Thyroid gland (tissue), 4 donors: ENCODE data around the gene ADSS1.

ENCODE experiments used
- CTCF ChIP-seq, 6 experiments: fragments of 200-600 bp in 3 of 6; fragments of 450-650 bp in 3 of 6; sonication (generic) in 3 of 6; IDR thresholded peaks; one replicate each; pipeline ENCODE4 v1.5.1; 2016 to 2019; ENCODE audit warnings: antibody characterized with exemption in 6 of 6, mild to moderate bottlenecking in 2 of 6, inconsistent platforms in 1 of 6, moderate library complexity in 1 of 6
- POLR2A ChIP-seq, 2 donors: fragments of 450-650 bp; IDR thresholded peaks; one replicate each; pipeline ENCODE4 v1.6.1; 2017; ENCODE audit warnings: antibody characterized with exemption in 2 of 2, mild to moderate bottlenecking in 2 of 2, moderate library complexity in 1 of 2

- TF ChIP-seq CTCF (IDR thresholded peaks at IDR 0.05) = no peak
- no peak for TF ChIP-seq POLR2A (IDR thresholded peaks at IDR 0.05)
Observed at GRCh38 chr14:104746071-104746545, 22.1 kb downstream of the ADSS1 start.
